HG02938 (cell line): Measurements from ENCODE around the gene NCBP1.
A peak's percentile ranks its signal among the peaks of the same experiment; 100 is the strongest.

Experiments used
- ATAC-seq: cut with Tn5 transposase; IDR thresholded peaks from one replicate; pipeline ENCODE4 v1.9.1; 2021; ENCODE audit warnings: mild to moderate bottlenecking, moderate library complexity; ENCODE audit not compliant: unreplicated experiment

NCBP1 gene

GRCh38 chr9:97710356-97711222 lies 77.0 kb downstream of the NCBP1 start:
- ATAC-seq, result peak; percentile 79

- no peak for ATAC-seq
These were observed 77.6 kb downstream of the NCBP1 start for GRCh38 chr9:97711223-97711626.

- no peak for ATAC-seq
These were observed 80.8 kb downstream of the NCBP1 start for GRCh38 chr9:97714435-97714834.

- no peak for ATAC-seq
These were observed 84.2 kb downstream of the NCBP1 start for GRCh38 chr9:97717866-97718265.

- no peak for ATAC-seq
These were observed 87.8 kb downstream of the NCBP1 start for GRCh38 chr9:97721396-97721795.

- no peak for ATAC-seq
These were observed 88.7 kb downstream of the NCBP1 start for GRCh38 chr9:97722331-97722730.
